ENCODE results near the gene NLRC3.
A peak's percentile ranks its signal among the peaks of the same experiment; 100 is the strongest.
"Not testable (repeated sequence)": the region's sequence is repeated elsewhere in the genome, so short reads cannot be mapped to it uniquely, and the experiment has no call there.

The NLRC3 gene

GRCh38 chr16:3527216-3527829 lies 49.9 kb downstream of the NLRC3 start:
- TF ChIP-seq CTCF (IDR thresholded peaks at IDR 0.05; ENCODE audit: insufficient read depth, missing control alignments), result peak; percentile 46
- not testable (repeated sequence) for FAIRE-seq; DNase-seq (ENCODE audit: insufficient read length, low spot score)

DNA sequence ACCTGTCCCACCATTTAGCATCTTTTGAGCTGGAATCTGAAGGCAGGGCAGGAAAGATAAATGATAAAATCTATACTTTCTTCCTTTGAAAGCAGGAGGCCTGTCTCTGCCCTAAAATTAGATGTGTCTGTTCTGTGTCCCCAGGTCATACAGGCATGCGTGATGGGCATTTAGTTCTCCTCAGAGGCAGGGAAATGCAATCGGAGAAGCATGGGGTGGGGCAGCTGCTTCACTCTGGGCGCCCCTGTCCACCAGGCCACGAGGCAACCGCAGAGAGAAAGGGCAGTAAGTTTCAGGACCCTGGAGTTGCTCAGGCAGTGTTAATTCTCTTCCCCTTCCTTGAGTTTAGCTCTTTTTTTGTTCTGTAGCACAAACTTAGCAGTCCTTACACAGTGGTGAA lies 51.3 kb downstream of the NLRC3 start:
- FAIRE-seq (no peak), DNase-seq (ENCODE audit: insufficient read length, low spot score) (no peak)
- TF ChIP-seq CTCF (IDR thresholded peaks at IDR 0.05; ENCODE audit: insufficient read depth, missing control alignments), result no peak

DNA sequence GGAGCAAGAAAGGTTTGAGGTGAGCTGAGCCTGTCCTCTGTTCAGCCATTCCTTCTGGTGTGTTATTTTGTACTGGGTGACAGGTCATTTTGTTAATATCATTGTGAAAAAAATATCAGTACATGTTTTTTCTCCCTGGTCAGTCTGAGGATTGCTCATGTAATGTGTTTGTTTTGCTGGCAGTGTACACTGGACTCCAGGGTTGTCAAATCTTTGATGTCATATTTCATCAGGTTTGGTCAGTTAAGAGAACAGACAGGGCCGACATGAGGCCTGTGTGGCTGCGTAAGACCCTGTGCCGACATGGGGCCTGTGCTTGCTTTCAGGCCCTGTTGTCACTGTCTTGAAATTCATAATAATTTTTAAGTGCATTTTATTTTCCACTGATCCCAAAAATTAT lies 53.9 kb downstream of the NLRC3 start:
- FAIRE-seq (no peak), DNase-seq (ENCODE audit: insufficient read length, low spot score) (no peak)
- TF ChIP-seq CTCF (IDR thresholded peaks at IDR 0.05; ENCODE audit: insufficient read depth, missing control alignments), result no peak

DNA sequence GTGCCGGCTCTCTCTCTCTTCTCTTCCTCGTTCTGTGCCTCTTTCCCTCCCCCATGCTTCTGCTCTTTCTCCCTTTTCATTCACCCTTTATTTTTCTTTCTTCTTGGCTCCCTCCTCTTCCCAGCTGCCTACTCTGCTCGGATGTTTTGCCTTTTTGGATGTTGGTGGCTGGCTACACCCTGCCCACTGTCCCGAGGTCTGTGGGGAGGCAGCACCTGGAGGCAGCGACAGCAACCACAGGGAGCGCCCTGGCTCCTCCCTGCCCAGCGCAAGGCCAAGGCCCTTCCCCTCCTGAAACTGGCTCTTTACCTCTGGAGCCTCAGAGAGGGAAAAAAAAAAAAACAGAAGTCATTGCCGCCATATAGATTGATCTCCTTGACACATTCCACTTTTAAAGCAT lies 56.4 kb downstream of the NLRC3 start:
- no peak for DNase-seq (ENCODE audit: insufficient read length, low spot score)
- TF ChIP-seq CTCF (IDR thresholded peaks at IDR 0.05; ENCODE audit: insufficient read depth, missing control alignments), result no peak
- no peak for FAIRE-seq

GRCh38 chr16:3520413-3520812 lies 56.8 kb downstream of the NLRC3 start:
- FAIRE-seq (no peak), DNase-seq (ENCODE audit: insufficient read length, low spot score) (no peak)

GRCh38 chr16:3519581-3519980 lies 57.6 kb downstream of the NLRC3 start:
- no peak for TF ChIP-seq CTCF (IDR thresholded peaks at IDR 0.05; ENCODE audit: insufficient read depth, missing control alignments)
- DNase-seq (ENCODE audit: insufficient read length, low spot score) (no peak), FAIRE-seq (no peak)

More at GRCh38 chr16:3520413-3520812, 56.8 kb downstream of the NLRC3 start:
- TF ChIP-seq CTCF (IDR thresholded peaks at IDR 0.05; ENCODE audit: insufficient read depth, missing control alignments), result no peak

- DNase-seq (ENCODE audit: insufficient read length, low spot score), result no peak
- no peak for TF ChIP-seq CTCF (IDR thresholded peaks at IDR 0.05; ENCODE audit: insufficient read depth, missing control alignments)
- FAIRE-seq, result no peak
Measured at GRCh38 chr16:3518986-3519348, 58.2 kb downstream of the NLRC3 start.

Data from D721Med (cell line).